HG02840 (cell line): ENCODE data around the gene CDH4.

Experiments
- ATAC-seq: cut with Tn5 transposase; IDR thresholded peaks from one replicate; pipeline ENCODE4 v1.9.1; 2021; ENCODE audit warnings: mild to moderate bottlenecking, moderate library complexity, moderate number of reproducible peaks; ENCODE audit not compliant: unreplicated experiment, low FRiP score

The CDH4 gene

DNA sequence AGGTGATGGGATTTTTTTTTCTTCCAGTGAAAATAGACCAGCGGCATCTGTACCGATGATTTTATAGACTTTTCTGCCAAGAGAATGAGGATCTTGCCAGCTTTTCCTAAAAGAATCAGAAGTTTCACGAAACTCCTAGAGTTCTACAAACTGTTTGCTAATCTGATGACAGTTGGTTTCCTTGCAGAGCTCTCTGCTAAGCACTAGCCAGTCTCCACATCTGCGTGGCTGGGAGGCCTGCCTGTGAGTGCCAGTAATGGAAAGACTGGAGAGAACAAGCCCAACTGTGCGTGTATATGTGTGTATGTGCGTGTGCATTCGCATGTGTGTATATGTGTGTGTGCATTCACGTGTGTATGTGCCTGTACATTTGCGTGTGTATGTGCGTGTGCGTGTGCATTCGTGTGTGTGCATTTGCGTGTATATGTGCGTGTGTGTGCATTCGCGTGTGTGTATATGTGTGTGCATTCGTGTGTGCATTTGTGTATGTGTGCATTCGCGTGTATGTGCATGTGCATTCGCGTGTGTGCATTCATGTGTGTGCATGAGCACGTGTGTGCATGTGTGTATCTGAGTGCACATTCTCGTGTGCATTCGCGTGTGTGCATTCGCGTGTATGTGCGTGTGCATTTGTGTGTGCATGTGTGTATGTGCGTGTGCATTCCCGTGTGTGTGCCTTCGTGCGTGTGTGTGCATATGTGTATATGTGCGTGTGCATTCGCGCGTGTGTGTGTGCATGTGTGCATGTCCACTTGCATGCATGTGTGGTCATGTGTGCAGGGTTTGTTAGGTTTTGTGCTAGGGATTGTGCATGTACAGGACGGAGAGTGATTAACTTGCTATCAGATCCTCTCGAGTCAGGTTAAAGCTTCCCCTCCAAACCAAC, 434.2 kb downstream of the CDH4 start:
- no peak for ATAC-seq

DNA sequence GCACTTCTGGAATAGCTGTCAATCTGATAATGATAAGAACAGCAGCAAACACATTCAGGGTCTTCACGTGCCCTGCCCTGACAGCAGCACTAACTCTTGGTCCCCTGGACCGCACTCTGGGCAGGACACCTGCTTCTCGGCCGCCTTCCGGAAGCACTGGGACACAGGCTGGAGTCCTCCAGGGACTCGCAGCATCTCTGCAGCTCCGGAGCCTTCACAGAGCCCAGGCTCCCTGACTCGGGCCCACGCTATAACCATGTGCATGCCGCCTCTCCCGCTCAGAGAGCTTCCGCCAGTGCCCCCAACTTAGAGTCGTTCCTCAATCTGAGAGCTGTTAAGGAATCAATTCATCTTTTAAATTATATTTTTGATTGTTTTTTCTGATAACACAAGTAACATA, 436.4 kb downstream of the CDH4 start:
- ATAC-seq, result no peak

DNA sequence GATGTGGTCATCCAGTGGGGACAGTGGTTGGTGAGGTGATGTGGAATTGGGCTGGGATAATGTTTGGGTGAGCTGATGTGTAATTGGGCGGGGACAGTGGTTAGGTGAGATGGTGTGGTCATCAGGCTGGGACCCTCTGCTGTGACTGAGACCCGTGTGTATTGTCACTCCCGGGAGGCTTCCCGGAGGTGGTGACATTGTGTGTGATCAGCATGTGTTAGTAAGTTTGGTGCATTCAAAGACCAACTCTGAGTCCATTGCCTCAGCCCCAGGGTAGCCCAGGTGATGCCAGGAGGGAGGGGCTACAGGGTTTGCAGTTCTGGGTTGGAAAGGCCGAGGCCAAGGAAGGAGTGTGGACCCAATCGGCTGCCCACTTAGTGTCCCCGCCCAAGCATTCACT, 438.1 kb downstream of the CDH4 start:
- ATAC-seq, result no peak

GRCh38 chr20:61690993-61691838, 439.2 kb downstream of the CDH4 start:
- ATAC-seq, result no peak

- ATAC-seq, result no peak
Measured at GRCh38 chr20:61691978-61692377, 439.9 kb downstream of the CDH4 start.

GRCh38 chr20:61692479-61692878, 440.4 kb downstream of the CDH4 start:
- ATAC-seq, result no peak

DNA sequence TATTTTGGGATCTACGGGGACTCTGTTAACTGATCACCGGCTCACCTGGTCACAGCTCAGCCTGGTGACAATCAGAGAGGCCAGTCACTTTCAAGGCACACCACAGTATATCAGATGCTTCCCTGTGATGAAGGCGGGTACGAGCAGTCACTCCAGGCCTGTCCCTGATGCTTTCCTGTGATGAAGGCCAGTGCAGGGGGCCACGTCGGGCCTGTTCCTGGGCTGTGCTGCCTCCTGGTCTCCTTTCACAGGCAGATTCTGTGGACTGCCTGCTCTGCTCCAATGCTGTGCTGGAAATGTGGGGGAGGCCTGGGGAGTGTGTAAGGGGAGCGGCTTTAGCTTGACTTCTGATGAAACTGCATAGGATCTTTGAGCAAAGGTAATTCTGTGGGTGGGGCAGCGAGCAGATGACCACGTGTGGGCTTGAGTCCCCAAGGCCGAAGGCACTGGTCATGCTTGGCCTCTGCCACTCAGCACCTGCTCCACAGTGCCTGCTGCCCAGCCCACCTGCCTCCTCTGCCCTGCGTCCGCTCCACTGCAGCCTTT, 441.1 kb downstream of the CDH4 start:
- ATAC-seq, result no peak

- ATAC-seq, result no peak
Measured at GRCh38 chr20:61694682-61695081, 442.6 kb downstream of the CDH4 start.

DNA sequence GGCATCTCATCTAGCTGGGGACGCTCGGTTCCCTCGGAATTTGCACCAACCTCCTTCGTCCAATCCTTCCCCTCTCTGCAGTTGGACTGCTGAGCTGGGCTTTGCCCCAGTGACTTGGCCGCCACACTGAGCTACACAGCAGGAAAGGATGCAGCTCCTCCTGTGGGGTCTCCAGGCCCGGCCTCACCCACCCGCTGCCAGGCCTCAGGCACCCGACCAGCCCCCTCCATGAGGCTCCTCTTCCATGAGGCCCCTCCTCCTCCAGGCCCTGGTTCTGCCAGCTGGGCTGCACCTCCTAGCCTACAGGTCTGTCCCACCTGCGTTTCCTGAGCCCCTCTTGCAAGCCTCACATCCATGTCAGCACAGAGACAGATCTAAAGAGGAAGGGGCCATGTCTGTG, 443.7 kb downstream of the CDH4 start:
- no peak for ATAC-seq

DNA sequence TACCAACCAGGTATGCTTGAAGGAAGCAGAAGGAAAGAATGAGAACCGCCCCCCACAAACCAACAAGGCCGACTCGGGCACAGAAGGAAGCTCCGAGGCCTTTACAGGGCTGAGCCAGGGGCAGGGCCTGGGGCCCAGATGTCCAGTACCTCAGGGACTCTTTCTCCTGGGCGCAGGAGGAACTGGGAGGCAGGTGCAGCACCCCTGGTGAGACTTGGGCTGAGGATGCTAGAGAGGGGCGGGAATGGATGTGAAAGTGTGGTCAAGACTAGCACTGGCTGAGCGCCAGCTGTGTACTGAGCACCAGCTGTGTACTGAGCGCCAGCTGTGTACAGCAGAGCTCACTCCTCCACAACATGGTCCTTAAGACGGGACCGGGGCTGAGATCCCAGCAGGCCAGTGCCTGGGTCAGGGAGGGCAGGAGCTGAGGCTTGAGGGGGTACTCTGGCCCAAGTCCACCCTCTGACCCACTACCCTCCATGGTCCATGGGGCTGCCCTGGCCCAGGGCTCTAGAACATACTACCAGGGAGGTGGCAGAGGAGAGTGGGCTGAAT, 444.2 kb downstream of the CDH4 start:
- no peak for ATAC-seq

GRCh38 chr20:61697666-61698597, 445.9 kb downstream of the CDH4 start:
- no peak for ATAC-seq

- ATAC-seq, result no peak
Measured at GRCh38 chr20:61698598-61699494, 446.8 kb downstream of the CDH4 start.

DNA sequence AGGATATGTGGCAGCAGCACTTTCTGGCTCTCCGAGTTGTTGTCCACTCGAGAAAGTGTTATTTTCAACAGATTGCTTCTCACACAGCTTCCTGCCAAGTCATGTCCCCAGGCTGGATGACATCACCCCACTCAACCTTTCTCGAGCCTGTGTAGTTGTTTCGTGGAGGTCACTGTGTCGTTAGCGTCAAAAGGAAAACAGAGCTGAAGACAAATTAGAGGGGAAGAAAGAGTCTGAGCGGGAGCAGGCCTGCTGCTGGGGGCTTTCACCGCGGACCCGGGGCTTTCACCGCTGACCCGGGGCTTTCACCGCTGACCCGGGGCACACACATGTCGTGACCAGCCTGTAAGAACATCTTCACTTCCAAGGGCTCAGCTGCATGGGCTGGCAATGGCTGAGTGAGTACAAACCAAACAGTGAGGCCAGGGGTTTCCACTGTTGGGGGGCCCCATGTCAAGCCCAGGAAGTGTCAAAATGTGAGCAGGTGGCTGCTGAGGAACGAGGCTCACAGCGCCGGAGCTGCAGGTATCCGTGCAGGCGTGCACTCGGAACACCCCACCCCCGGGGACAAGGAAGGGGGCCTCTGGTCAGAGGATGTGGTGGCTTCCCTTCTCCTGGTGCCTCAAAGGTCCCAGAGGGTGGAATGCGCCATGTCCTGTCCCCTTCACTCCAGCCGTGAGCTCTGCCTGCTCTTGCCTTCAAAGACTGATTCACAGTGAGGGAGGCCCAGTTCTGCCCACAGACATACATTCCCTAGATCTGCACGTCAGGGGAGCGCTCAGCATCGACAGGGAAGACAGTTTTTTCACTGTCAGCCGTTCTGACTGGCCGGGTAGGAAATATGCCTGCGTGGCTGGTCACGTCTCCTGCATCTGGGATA, 447.7 kb downstream of the CDH4 start:
- no peak for ATAC-seq

DNA sequence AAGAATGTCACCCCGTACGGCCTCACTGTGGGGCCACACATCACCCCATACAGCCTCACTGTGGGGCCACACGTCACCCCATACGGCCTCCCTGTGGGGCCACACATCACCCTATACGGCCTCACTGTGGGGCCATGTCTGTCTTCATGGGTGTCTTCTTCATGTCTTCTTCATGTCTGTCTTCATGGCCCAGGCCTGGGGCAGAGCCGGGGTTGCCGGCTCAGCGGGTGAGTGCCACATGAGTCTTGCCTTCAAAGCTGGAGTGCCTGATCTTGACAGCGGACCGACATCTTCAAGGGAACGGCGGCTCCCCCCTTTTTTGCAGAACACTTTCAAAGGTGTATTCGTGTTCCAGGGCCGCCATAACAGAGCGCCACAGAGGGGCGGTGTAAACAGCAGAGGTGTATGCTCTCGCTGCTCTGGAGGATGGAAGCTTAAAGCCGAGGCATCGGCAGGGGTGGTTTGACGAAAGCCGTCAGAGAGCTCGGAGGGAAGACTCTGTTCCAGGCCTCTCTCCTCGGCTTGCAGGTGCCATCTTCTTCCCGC, 448.6 kb downstream of the CDH4 start:
- no peak for ATAC-seq

DNA sequence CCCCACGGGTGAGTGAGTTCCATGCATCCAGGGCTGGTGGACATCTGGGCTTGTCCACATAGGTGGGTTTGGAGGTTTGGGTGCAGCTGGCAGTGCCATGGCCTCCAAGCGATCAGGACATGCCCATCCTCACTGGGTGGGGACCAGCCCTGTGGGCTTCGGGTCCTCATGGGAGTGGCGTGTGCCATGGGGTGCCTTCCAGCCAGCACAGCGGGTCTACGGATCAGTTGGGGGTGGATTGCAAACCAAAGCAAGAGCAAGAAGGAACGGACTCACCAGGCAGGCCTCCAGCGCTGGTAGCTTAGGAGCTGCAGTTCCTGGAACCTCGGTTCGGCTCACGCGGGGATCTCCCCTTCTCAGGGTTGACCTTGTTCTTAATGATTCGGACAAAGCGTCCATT, 449.3 kb downstream of the CDH4 start:
- no peak for ATAC-seq

GRCh38 chr20:61701802-61702201, 449.7 kb downstream of the CDH4 start:
- no peak for ATAC-seq

- ATAC-seq, result no peak
Measured at GRCh38 chr20:61702246-61702645, 450.2 kb downstream of the CDH4 start.

DNA sequence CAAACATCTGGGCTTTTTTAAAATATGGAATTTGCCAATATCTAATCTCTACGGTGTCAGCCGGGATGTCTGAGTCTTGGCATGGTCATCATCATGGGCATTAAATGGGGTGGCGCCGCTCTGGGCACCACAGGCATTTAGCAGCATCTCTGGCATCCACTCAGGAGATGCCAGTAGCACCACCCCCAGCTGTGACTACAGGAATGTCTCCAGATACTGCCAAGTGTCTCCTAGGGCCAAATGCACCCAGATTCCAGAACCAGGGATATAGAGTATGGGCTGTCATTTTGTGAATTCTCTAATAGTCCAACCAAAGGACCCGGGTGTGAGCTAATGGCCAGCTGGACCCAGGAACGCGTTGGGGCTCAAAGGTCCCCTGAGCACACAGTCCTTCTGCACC, 452.6 kb downstream of the CDH4 start:
- no peak for ATAC-seq
